Stimulated activated memory B cell treated with anti-CD40 and anti-IgM and Interleukin-4, amounts not matched to agents 10 μg/mL and 1 μg/mL and 100 μg/mL, for 72 hours (primary cell): ENCODE results near the gene MEOX1.
A peak's percentile ranks its signal among the peaks of the same experiment; 100 is the strongest.
"Not testable (repeated sequence)": the region's sequence is repeated elsewhere in the genome, so short reads cannot be mapped to it uniquely, and the experiment has no call there.

Source experiments
- ATAC-seq: fragments of 150-1000 bp; cut with Tn5 transposase; 2 replicates; pipeline ENCODE4 v1.10.0; 2021
- H3K27ac Mint-ChIP-seq: one replicate; pipeline ENCODE4 v1.8.0; 2022; ENCODE audit warnings: mild to moderate bottlenecking, mixed read lengths
- H3K27me3 Mint-ChIP-seq: one replicate; pipeline ENCODE4 v1.8.0; 2022; ENCODE audit warnings: mixed read lengths
- H3K36me3 Mint-ChIP-seq: one replicate; pipeline ENCODE4 v1.8.0; 2022; ENCODE audit warnings: mixed read lengths
- H3K4me1 Mint-ChIP-seq: one replicate; pipeline ENCODE4 v1.8.0; 2022; ENCODE audit warnings: mixed read lengths
- H3K4me3 Mint-ChIP-seq: one replicate; pipeline ENCODE4 v1.8.0; 2022; ENCODE audit warnings: mild to moderate bottlenecking, moderate library complexity, mixed read lengths
- H3K9me3 Mint-ChIP-seq: one replicate; pipeline ENCODE4 v1.8.0; 2022; ENCODE audit warnings: mixed read lengths

The MEOX1 gene

DNA sequence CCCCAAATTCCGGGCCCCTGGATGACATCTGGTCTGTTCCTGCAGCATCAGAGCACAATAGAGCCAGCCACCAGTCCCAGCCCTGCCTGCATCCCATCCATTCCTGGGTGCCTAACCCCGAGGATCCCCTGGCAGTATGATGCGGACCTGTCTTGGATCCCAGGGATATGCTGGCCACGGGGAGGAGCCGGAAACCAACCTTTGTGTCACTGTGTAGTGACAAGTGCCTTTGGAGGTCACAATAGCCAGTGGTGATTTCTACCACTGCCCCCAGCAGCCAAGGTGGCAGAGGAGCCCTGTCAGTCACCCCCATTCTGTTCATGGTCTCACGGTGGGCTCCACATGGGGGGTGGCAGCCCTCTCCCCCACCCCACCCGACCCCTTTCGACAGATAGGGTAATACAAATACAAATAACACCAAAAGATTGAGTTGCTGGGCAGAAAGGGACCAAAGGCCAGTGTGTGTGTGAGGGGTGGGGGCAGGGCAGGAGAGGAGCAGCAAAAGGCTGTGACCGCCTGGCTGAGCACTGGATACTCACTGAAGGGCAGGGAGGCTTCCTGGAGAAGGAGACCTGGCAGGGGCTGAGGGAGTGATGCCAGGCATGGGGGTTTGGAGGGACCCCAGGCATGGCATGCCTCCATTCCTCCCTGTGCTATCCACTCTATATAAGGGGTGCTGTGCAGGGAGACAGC lies 29.0 kb upstream of the MEOX1 start:
- Mint-ChIP-seq H3K27ac (no peak overlapping the region), H3K4me1 (no peaks in the 10 kb centered on the region), H3K9me3 (no peaks in the 10 kb centered on the region), H3K27me3 (peaks cover 27% of the 10 kb centered on the region), H3K36me3 (no peaks in the 10 kb centered on the region), H3K4me3 (no peak overlapping the region)
- no peak for ATAC-seq

DNA sequence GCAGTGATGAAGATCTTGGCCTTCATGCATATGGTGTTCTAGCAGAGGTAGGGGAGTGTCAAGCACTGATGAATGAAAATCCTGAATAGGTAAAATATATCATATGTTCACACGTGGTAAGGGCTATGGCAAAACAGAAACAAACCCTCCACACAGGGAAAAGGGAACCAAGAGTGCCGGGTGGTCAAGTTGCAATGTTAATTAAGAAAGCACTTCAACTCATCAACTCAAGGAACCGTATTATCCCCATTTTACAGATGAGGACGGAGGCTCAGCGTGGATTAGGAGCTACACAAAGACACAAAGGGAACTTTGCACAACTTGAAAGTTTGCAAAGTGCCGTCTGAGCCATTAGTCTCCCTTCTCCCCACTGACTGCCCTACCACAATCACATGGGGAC lies 28.1 kb upstream of the MEOX1 start:
- Mint-ChIP-seq H3K27me3 (peaks cover 27% of the 10 kb centered on the region), H3K9me3 (no peaks in the 10 kb centered on the region), H3K4me3 (no peak overlapping the region), H3K4me1 (no peaks in the 10 kb centered on the region), H3K36me3 (no peaks in the 10 kb centered on the region), H3K27ac (no peak overlapping the region)
- ATAC-seq: no peak

DNA sequence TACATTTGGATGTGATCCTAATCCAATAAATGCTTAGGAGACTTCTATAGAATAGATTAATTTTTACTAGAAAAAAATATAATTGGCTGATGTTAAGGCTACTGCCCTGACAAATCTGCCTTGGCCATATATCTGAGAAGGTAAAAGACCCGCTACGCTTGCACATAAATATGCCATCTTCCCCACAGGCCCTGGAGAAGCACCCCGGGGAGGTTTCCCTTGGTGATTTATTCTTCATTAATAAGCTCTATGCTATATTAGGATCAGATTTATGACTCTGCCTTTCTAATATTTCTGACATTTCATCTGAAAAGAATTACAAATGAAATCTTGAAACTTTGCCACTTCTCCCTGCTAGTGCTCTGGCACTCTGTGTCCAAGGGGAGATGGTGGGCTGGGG lies 27.4 kb upstream of the MEOX1 start:
- ATAC-seq: no peak
- H3K4me1 Mint-ChIP-seq: no peaks in the 10 kb centered on the region
- H3K36me3 Mint-ChIP-seq: no peaks in the 10 kb centered on the region
- peaks cover 27% of the 10 kb centered on the region for H3K27me3 Mint-ChIP-seq
- no peak overlapping the region for H3K4me3 Mint-ChIP-seq
- no peaks in the 10 kb centered on the region for H3K9me3 Mint-ChIP-seq
- no peak overlapping the region for H3K27ac Mint-ChIP-seq

DNA sequence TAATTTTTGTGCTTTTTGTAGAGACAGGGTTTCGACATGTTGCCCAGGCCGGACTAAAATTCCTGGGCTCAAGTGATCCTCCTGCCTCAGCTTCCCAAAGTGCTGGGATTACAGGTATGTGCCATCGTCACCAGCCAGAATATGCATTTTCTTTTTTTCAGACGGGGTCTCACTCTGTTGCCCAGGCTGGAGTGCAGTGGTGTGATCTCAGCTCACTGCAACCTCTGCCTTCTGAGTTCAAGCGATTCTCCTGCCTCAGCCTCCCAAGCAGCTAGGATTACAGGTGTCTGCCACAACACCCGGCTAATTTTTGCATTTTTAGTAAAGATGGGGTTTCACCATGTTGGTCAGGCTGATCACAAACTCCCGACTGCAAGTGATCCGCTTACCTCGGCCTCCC lies 25.2 kb upstream of the MEOX1 start:
- H3K27me3 Mint-ChIP-seq: peaks cover 26% of the 10 kb centered on the region
- not testable (repeated sequence) for H3K36me3 Mint-ChIP-seq, H3K27ac Mint-ChIP-seq, H3K4me1 Mint-ChIP-seq, ATAC-seq, H3K9me3 Mint-ChIP-seq, H3K4me3 Mint-ChIP-seq

DNA sequence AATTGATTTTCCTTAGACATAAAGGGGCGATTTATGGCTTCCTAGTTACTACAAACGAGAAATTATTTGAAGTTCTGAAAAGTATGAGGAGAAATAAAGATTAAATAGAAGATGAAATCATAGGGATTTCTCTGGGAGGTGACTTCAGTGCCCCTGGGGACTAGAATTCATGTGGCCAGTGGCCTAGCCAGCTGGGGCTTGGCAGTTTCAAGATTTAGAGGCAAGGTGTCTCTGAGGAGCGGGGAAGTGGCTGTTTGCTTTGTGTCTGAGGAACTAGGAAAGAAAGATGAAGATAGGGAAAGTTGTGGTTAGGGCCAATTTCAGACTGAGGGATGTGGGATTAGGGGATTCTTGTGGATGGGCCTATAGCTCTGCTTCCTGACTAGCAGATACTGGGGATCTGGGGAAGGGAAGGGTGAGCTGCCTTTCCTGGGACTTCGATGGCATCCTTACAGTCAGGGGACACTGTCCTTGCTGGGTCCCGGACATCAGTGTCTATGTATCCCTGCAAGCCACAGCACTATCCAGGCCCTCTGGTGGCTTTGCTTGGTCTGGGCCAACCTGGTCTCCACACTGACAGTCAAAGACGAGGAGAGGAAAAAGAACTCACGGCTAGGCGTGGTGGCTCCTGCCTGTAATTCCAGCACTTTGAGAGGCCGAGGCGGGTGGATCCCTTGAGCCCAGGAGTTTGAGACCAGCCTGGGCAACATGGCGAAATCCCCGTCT lies 22.4 kb upstream of the MEOX1 start:
- H3K9me3 Mint-ChIP-seq: no peaks in the 10 kb centered on the region
- no peak overlapping the region for H3K4me3 Mint-ChIP-seq
- H3K36me3 Mint-ChIP-seq: no peaks in the 10 kb centered on the region
- no peaks in the 10 kb centered on the region for H3K4me1 Mint-ChIP-seq
- no peak for ATAC-seq
- H3K27me3 Mint-ChIP-seq: peaks cover 23% of the 10 kb centered on the region
- no peak overlapping the region for H3K27ac Mint-ChIP-seq

DNA sequence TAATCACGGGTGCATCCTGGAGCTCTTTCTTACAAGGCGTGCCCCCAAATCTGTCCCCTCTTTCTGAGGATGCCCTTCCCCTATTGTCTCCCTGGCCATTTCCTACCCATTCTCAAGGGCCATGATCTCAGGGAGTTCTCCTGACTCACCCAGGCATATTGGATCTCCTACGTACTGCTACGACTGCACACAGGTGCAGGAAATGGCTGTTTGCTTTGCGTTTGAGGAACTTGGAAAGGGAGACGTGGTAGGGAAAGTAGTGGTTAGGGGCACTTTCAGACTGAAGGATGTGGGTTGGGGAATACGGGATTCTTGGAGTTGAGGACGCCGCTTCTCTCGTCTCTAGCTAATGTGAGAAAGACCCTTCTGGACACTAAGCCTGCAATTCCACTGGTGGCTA lies 18.7 kb upstream of the MEOX1 start:
- peaks cover 14% of the 10 kb centered on the region for H3K4me1 Mint-ChIP-seq
- no peaks in the 10 kb centered on the region for H3K36me3 Mint-ChIP-seq
- ATAC-seq: no peak
- no peaks in the 10 kb centered on the region for H3K9me3 Mint-ChIP-seq
- no peak overlapping the region for H3K27ac Mint-ChIP-seq
- peaks cover 27% of the 10 kb centered on the region for H3K27me3 Mint-ChIP-seq
- no peak overlapping the region for H3K4me3 Mint-ChIP-seq

DNA sequence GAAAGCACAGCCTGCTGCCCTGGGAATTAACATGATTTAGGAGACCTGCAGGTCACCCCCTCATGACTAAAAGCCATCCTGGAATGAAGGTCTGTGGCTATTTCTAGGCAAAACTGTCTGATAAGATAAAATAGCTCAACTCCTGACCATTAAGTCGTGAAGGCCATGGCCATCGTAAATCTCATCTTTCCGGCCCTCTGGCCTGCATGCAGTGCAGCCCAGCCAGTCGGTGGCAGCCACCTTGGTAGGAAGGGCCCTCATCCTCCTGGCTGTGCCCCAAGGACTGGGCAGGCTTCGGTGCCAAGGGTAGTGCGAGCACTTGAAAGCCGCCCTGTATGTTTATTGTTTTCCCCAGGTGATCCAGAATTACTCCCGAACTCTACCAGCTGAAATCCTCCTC lies 18.2 kb upstream of the MEOX1 start:
- no peak overlapping the region for H3K27ac Mint-ChIP-seq
- no peaks in the 10 kb centered on the region for H3K36me3 Mint-ChIP-seq
- H3K27me3 Mint-ChIP-seq: peaks cover 27% of the 10 kb centered on the region
- no peaks in the 10 kb centered on the region for H3K9me3 Mint-ChIP-seq
- peaks cover 14% of the 10 kb centered on the region for H3K4me1 Mint-ChIP-seq
- ATAC-seq: no peak
- no peak overlapping the region for H3K4me3 Mint-ChIP-seq

DNA sequence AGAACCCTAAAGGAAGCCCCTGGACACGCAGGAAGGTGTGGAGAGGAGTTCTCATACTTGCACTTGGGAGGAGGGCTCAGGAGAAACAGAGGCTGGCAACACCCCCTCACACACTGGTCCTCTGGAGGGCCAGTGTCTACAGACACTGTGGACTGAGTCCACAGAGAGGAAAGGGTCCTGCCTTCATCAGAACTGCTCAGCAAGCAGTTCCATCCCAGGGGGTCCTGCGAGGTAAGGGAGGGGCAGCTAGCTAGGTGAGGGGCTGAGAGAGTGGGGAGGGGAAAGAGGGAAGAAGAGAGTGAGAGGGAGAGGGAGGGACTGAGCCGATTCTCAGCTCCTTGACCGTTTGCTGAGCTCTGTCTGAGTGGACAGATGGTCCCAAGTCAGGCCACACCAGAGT lies 17.7 kb upstream of the MEOX1 start:
- Mint-ChIP-seq H3K27ac (no peak overlapping the region), H3K4me3 (no peak overlapping the region), H3K27me3 (peaks cover 27% of the 10 kb centered on the region)

DNA sequence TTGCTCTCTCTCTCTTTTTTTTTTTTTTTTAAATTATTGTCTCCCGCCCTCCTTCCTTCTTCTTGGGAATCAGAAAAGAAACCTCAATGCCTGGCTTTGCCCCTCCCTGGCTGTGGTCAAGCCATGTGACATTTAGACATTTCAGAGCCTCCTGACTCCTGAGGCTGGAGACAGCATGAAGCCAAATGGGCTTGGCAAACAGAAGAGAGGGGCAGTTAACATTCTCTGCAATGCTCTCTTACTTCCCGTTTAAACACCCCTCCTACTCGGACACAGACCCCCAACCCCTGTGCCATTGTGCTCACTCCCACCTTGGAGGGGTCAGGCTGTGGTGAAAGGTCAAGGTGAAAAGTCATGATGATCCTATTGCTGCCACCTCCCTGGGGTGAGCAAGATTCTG lies 14.7 kb upstream of the MEOX1 start:
- ATAC-seq: no peak
- H3K36me3 Mint-ChIP-seq: no peaks in the 10 kb centered on the region
- no peaks in the 10 kb centered on the region for H3K9me3 Mint-ChIP-seq
- H3K27me3 Mint-ChIP-seq: peaks cover 27% of the 10 kb centered on the region
- no peak overlapping the region for H3K4me3 Mint-ChIP-seq
- H3K27ac Mint-ChIP-seq: no peak overlapping the region
- peaks cover 20% of the 10 kb centered on the region for H3K4me1 Mint-ChIP-seq

More for the DNA sequence above, 17.7 kb upstream of the MEOX1 start:
- Mint-ChIP-seq H3K9me3 (no peaks in the 10 kb centered on the region), H3K36me3 (no peaks in the 10 kb centered on the region), H3K4me1 (peaks cover 14% of the 10 kb centered on the region)
- no peak for ATAC-seq

DNA sequence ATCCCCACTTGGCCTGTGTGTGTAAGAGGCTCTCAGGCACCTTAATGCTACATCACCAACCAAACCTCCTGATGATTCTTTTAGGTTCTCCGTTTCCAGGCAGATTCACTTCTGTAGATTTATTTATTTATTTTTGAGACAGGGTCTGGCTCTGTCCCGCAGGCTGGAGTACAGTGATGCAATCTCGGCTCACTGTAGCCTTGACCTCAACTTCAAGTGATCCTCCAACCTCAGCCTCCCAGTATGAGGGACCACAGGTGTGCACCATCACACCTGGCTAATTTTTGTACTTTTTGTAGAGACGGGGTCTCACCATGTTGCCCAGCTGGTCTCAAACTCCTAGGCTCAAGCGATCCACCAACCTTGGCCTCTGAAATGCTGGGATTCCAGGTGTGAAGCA lies 12.7 kb upstream of the MEOX1 start:
- Mint-ChIP-seq H3K27me3 (peaks cover 15% of the 10 kb centered on the region), H3K4me3 (no peak overlapping the region), H3K36me3 (no peaks in the 10 kb centered on the region), H3K4me1 (peaks cover 20% of the 10 kb centered on the region), H3K27ac (no peak overlapping the region), H3K9me3 (no peaks in the 10 kb centered on the region)
- ATAC-seq: no peak

DNA sequence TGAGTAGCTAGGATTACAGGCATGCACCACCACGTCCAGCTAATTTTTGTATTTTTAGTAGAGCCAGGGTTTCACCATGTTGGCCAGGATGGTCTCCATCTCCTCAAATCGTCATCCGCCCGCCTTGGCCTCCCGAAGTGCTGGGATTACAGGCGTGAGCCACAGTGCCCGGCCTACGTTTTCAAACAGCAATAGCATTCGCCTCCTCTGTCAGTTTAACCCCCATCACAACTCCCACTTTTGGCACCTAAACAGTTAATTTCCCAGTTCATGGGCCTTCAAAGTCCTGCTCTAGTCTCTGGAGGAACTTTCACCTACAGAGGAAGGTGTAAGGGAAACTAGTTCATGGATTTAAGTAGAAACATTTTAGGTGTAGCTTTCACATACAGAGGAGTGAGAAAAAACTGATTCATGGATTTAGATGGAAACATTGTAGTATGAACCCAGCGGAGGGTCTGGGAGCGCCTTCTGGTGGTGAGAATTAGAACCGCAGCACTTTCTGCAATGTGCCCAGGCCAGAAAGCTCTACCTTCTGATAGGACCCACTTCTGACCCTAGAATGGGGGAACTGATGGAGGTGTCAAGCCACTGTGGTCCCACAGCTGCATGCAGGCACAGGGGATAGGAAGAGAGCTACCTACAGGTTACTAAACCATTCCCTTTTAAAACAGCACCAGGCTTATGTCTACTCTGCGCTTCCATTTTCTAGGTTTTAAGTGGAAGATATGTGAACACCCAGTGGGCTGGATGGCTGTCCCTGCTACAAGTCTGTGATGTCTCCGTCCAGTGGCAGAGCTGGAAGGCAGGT lies 12.0 kb upstream of the MEOX1 start:
- peak; percentile 56 for ATAC-seq
- Mint-ChIP-seq H3K27me3 (peaks cover 11% of the 10 kb centered on the region), H3K4me3 (no peak overlapping the region), H3K36me3 (no peaks in the 10 kb centered on the region), H3K9me3 (no peaks in the 10 kb centered on the region), H3K27ac (no peak overlapping the region), H3K4me1 (peaks cover 19% of the 10 kb centered on the region)

DNA sequence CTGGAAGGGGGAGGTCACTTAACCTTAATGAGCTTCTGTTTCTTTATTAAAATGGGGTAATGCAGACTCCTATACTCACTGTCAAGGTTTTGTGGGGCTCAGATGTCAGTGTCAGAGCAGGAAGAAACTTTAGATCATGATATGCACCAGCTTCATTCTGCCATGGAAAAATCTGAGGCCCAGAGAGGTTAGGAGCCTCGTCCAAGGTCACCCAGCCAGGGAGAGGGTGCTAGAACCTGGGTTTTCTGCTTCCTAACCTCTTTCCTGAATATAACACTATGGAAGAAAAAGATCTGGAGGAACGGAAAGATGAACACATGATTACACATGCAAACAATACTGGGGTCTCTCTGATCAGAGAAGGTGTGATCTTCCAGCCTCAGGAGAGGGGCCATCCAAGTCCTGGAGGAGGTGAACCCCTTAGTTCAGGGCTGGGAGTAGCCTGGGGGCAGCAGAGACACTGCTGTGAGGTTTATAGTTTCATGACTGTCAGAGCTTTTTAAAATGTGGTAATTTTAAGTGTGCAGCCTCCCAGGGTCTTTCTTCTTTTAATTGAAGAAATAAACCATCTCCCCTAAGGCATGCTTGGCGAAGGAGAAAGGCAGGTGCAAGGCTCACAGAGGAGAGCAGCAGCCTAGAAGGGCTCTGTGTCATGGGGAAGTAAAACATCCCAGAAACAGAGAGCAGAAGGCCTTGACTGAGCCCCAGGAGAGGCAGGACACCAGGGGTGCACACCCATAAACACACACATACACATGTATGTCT lies 10.2 kb upstream of the MEOX1 start:
- Mint-ChIP-seq H3K27me3 (no peaks in the 10 kb centered on the region), H3K36me3 (no peaks in the 10 kb centered on the region), H3K9me3 (no peaks in the 10 kb centered on the region), H3K4me1 (peaks cover 6% of the 10 kb centered on the region), H3K4me3 (no peak overlapping the region), H3K27ac (no peak overlapping the region)
- ATAC-seq: no peak

DNA sequence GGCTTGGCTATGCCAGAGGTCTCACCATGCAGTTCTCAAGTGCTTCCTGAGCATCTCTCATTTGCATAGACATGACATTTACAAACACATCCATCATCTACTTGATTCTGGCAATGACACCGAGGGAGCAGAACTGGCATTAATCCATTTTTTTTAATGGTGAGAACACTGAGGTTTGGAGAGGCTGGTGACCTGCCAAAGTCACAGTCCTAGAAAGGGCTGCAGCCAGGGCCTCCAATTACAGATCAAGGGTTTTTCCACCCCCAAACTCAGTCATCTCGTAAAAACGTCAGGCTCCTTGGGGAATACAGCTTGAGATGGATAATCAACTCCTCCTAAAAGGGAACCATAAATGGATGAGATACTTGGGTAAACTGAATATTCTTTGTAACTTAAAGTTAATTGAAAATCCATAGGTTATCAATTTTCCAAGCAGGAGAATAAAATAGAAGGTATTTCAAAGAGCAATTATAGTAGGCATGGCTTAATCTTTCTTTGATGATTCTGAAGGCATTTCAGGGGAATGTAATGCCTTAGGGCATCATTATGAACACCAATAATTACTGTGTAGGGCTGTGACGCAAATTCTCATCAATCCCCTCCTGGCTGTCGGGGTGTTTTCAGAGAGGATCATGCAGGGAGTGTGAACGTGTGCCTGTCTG lies 9.4 kb upstream of the MEOX1 start:
- Mint-ChIP-seq H3K27ac (no peak overlapping the region), H3K36me3 (no peaks in the 10 kb centered on the region), H3K4me3 (no peak overlapping the region), H3K9me3 (no peaks in the 10 kb centered on the region), H3K4me1 (peaks cover 6% of the 10 kb centered on the region), H3K27me3 (no peaks in the 10 kb centered on the region)
- no peak for ATAC-seq

DNA sequence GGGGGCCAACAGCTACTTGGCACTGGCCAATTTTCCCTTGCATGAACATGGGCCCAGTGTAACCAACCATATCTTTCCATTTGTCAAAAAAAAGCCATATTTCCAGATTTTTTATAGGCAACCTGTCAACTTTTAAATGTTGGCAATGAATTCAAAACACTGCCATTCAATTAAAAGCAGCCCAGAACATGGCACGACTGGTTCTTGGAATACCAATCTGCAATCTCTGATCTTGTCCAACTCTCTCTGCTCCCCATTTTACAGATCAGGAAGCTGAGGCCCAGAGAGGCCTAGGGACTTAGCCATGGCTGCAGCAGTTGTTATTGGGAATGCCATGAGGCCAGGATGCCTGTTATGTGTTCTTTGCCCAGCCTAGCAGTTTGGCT lies 8.9 kb upstream of the MEOX1 start:
- ATAC-seq: no peak
- peaks cover 3% of the 10 kb centered on the region for H3K27me3 Mint-ChIP-seq
- no peak overlapping the region for H3K4me3 Mint-ChIP-seq
- H3K9me3 Mint-ChIP-seq: no peaks in the 10 kb centered on the region
- no peaks in the 10 kb centered on the region for H3K36me3 Mint-ChIP-seq
- H3K4me1 Mint-ChIP-seq: peaks cover 6% of the 10 kb centered on the region
- no peak overlapping the region for H3K27ac Mint-ChIP-seq
